Stimulated activated naive CD8-positive, alpha-beta T cell treated with anti-CD3 and anti-CD28 coated beads, Interleukin-15, amount 100 ng/mL, for 72 hours (primary cell): ENCODE measurements around the gene TLR1.
A peak's percentile ranks its signal among the peaks of the same experiment; 100 is the strongest.

Experiments
- ATAC-seq: fragments of 150-1000 bp; cut with Tn5 transposase; 2 replicates; pipeline ENCODE4 v1.10.0; 2021; ENCODE audit warnings: mild to moderate bottlenecking, moderate library complexity
- DNase-seq, 2 donors: peaks; one replicate each; pipeline ENCODE4 v3.0.0; 2021 to 2022
- H3K27ac Mint-ChIP-seq, 2 donors: one replicate each; pipeline ENCODE4 v1.8.0; 2022; ENCODE audit warnings: mild to moderate bottlenecking in 2 of 2, mixed read lengths in 2 of 2, moderate library complexity in 2 of 2
- H3K27me3 Mint-ChIP-seq: one replicate; pipeline ENCODE4 v1.8.0; 2022; ENCODE audit warnings: mixed read lengths
- H3K4me1 Mint-ChIP-seq: one replicate; pipeline ENCODE4 v1.8.0; 2022; ENCODE audit warnings: mild to moderate bottlenecking, mixed read lengths
- H3K4me3 Mint-ChIP-seq, 2 donors: one replicate each; pipeline ENCODE4 v1.8.0; 2022; ENCODE audit warnings: mild to moderate bottlenecking in 2 of 2, mixed read lengths in 2 of 2, moderate library complexity in 1 of 2
- H3K9me3 Mint-ChIP-seq, 2 donors: one replicate each; pipeline ENCODE4 v1.8.0; 2022; ENCODE audit warnings: mixed read lengths in 2 of 2

The TLR1 gene

GRCh38 chr4:38804654-38805295 lies at the start of gene TLR1:
TLR1 (minus strand) TSS chr4:38804791; CDS start chr4:38798831, 5,960 bp downstream.
- Mint-ChIP-seq H3K9me3 (peaks cover 15 to 21% of the 10 kb centered on the region in 2 donors), H3K4me3 (peak within 1 kb of the TSS; percentile 84), H3K27ac (peak within 1 kb of the TSS; percentile 94 to 96), H3K27me3 (no peaks in the 10 kb centered on the region), H3K4me1 (peaks cover 26% of the 10 kb centered on the region)
- ATAC-seq (peak; percentile 84), DNase-seq (no peak)

GRCh38 chr4:38846015-38846414 lies 41.4 kb upstream of the TLR1 start:
- no peaks in the 10 kb centered on the region for H3K27me3 Mint-ChIP-seq
- DNase-seq (no peak), ATAC-seq (no peak)
- no peak overlapping the region for H3K4me3 Mint-ChIP-seq
- H3K4me1 Mint-ChIP-seq, result no peaks in the 10 kb centered on the region
- H3K27ac Mint-ChIP-seq, result no peak overlapping the region
- peaks cover 22 to 30% of the 10 kb centered on the region in 2 donors for H3K9me3 Mint-ChIP-seq

- Mint-ChIP-seq H3K4me3 (no peak overlapping the region), H3K4me1 (peaks cover 9% of the 10 kb centered on the region), H3K9me3 (peaks cover 5 to 9% of the 10 kb centered on the region in 2 donors), H3K27ac (no peak overlapping the region), H3K27me3 (no peaks in the 10 kb centered on the region)
- DNase-seq (no peak), ATAC-seq (no peak)
Measured at GRCh38 chr4:38842994-38843393, 38.4 kb upstream of the TLR1 start.

- no peak for DNase-seq
- H3K4me1 Mint-ChIP-seq, result peaks cover 29% of the 10 kb centered on the region
- peak; percentile 58 for ATAC-seq
- peak overlapping the region in 1 of 2 donors; percentile 18 for H3K27ac Mint-ChIP-seq
- peak overlapping the region; percentile 38 to 66 for H3K4me3 Mint-ChIP-seq
- peaks cover 14 to 29% of the 10 kb centered on the region in 2 donors for H3K9me3 Mint-ChIP-seq
- H3K27me3 Mint-ChIP-seq, result no peaks in the 10 kb centered on the region
Measured at GRCh38 chr4:38837849-38838248, 33.3 kb upstream of the TLR1 start.

GRCh38 chr4:38837334-38837733 lies 32.7 kb upstream of the TLR1 start:
- Mint-ChIP-seq H3K27me3 (no peaks in the 10 kb centered on the region), H3K4me3 (peak overlapping the region; percentile 38 to 66), H3K4me1 (peaks cover 29% of the 10 kb centered on the region), H3K27ac (peak overlapping the region in 1 of 2 donors; percentile 18), H3K9me3 (peaks cover 14 to 34% of the 10 kb centered on the region in 2 donors)
- ATAC-seq (peak; percentile 60), DNase-seq (no peak)

- Mint-ChIP-seq H3K27me3 (no peaks in the 10 kb centered on the region), H3K9me3 (peaks cover 14 to 34% of the 10 kb centered on the region in 2 donors), H3K27ac (no peak overlapping the region), H3K4me1 (peaks cover 29% of the 10 kb centered on the region), H3K4me3 (no peak overlapping the region)
- ATAC-seq, result no peak
- no peak for DNase-seq
Measured at GRCh38 chr4:38834570-38834969, 30.0 kb upstream of the TLR1 start.

GRCh38 chr4:38832624-38833528 lies 28.3 kb upstream of the TLR1 start:
- peaks cover 19% of the 10 kb centered on the region for H3K4me1 Mint-ChIP-seq
- H3K4me3 Mint-ChIP-seq, result no peak overlapping the region
- DNase-seq (no peak), ATAC-seq (no peak)
- H3K27ac Mint-ChIP-seq, result peak overlapping the region in 1 of 2 donors; percentile 85
- H3K9me3 Mint-ChIP-seq, result peaks cover 14 to 34% of the 10 kb centered on the region in 2 donors
- no peaks in the 10 kb centered on the region for H3K27me3 Mint-ChIP-seq

GRCh38 chr4:38832206-38832605 lies 27.6 kb upstream of the TLR1 start:
- ATAC-seq, result no peak
- no peak for DNase-seq
- no peaks in the 10 kb centered on the region for H3K27me3 Mint-ChIP-seq
- H3K4me3 Mint-ChIP-seq, result no peak overlapping the region
- peaks cover 14 to 34% of the 10 kb centered on the region in 2 donors for H3K9me3 Mint-ChIP-seq
- H3K4me1 Mint-ChIP-seq, result peaks cover 12% of the 10 kb centered on the region
- no peak overlapping the region for H3K27ac Mint-ChIP-seq

GRCh38 chr4:38831653-38832052 lies 27.1 kb upstream of the TLR1 start:
- no peak overlapping the region for H3K27ac Mint-ChIP-seq
- ATAC-seq, result no peak

GRCh38 chr4:38829237-38829636 lies 24.6 kb upstream of the TLR1 start:
- ATAC-seq (no peak), DNase-seq (no peak)
- Mint-ChIP-seq H3K9me3 (peaks cover 16 to 18% of the 10 kb centered on the region in 2 donors), H3K27ac (no peak overlapping the region), H3K27me3 (no peaks in the 10 kb centered on the region), H3K4me3 (no peak overlapping the region), H3K4me1 (peaks cover 5% of the 10 kb centered on the region)

More at GRCh38 chr4:38831653-38832052, 27.1 kb upstream of the TLR1 start:
- Mint-ChIP-seq H3K4me3 (no peak overlapping the region), H3K27me3 (no peaks in the 10 kb centered on the region), H3K9me3 (peaks cover 14 to 34% of the 10 kb centered on the region in 2 donors), H3K4me1 (peaks cover 6% of the 10 kb centered on the region)
- DNase-seq, result no peak

- peaks cover 20% of the 10 kb centered on the region for H3K4me1 Mint-ChIP-seq
- H3K9me3 Mint-ChIP-seq, result peaks cover 22 to 27% of the 10 kb centered on the region in 2 donors
- H3K27me3 Mint-ChIP-seq, result no peaks in the 10 kb centered on the region
- DNase-seq, result no peak
- H3K4me3 Mint-ChIP-seq, result no peak overlapping the region
- ATAC-seq, result no peak
- H3K27ac Mint-ChIP-seq, result no peak overlapping the region
Measured at GRCh38 chr4:38823766-38824165, 19.2 kb upstream of the TLR1 start.

GRCh38 chr4:38822748-38823303 lies 18.2 kb upstream of the TLR1 start:
- no peak overlapping the region for H3K27ac Mint-ChIP-seq
- H3K4me3 Mint-ChIP-seq, result no peak overlapping the region
- no peaks in the 10 kb centered on the region for H3K27me3 Mint-ChIP-seq
- peaks cover 22 to 27% of the 10 kb centered on the region in 2 donors for H3K9me3 Mint-ChIP-seq
- DNase-seq (no peak), ATAC-seq (no peak)
- H3K4me1 Mint-ChIP-seq, result peaks cover 25% of the 10 kb centered on the region

- Mint-ChIP-seq H3K27me3 (no peaks in the 10 kb centered on the region), H3K4me3 (no peak overlapping the region), H3K9me3 (peaks cover 22 to 27% of the 10 kb centered on the region in 2 donors), H3K4me1 (peaks cover 25% of the 10 kb centered on the region), H3K27ac (no peak overlapping the region)
- ATAC-seq (no peak), DNase-seq (no peak)
Measured at GRCh38 chr4:38821739-38822138, 17.1 kb upstream of the TLR1 start.

- Mint-ChIP-seq H3K9me3 (peaks cover 21 to 22% of the 10 kb centered on the region in 2 donors), H3K4me1 (peaks cover 25% of the 10 kb centered on the region), H3K4me3 (no peak overlapping the region), H3K27ac (no peak overlapping the region), H3K27me3 (no peaks in the 10 kb centered on the region)
- DNase-seq (no peak), ATAC-seq (no peak)
Measured at GRCh38 chr4:38820329-38821061, 15.9 kb upstream of the TLR1 start.

GRCh38 chr4:38819569-38819968 lies 15.0 kb upstream of the TLR1 start:
- ATAC-seq (peak; percentile 70), DNase-seq (no peak)
- Mint-ChIP-seq H3K9me3 (peaks cover 22 to 27% of the 10 kb centered on the region in 2 donors), H3K4me1 (peaks cover 25% of the 10 kb centered on the region), H3K27ac (peak overlapping the region in 1 of 2 donors; percentile 9), H3K27me3 (no peaks in the 10 kb centered on the region), H3K4me3 (peak overlapping the region; percentile 12 to 24)
